Activated naive CD8-positive, alpha-beta T cell treated with anti-CD3 and anti-CD28 coated beads for 36 hours (primary cell): ENCODE data around the gene SFXN5. TPM values are rescaled to one million over a fixed set of nuclear protein-coding genes. Genes with fewer than 3 reads are reported as not detected.

ENCODE experiments used
- DNase-seq: peaks from one replicate; pipeline ENCODE4 v3.0.0; 2021
- H3K27ac Mint-ChIP-seq: one replicate; pipeline ENCODE4 v1.8.0; 2022; ENCODE audit warnings: mild to moderate bottlenecking, moderate library complexity, mixed read lengths
- H3K27me3 Mint-ChIP-seq: one replicate; pipeline ENCODE4 v1.8.0; 2022; ENCODE audit warnings: mild to moderate bottlenecking, mixed read lengths
- H3K36me3 Mint-ChIP-seq: one replicate; pipeline ENCODE4 v1.8.0; 2021; ENCODE audit warnings: mild to moderate bottlenecking, mixed read lengths
- H3K4me1 Mint-ChIP-seq: one replicate; pipeline ENCODE4 v1.8.0; 2021; ENCODE audit warnings: mixed read lengths
- H3K4me3 Mint-ChIP-seq: one replicate; pipeline ENCODE4 v1.8.0; 2022; ENCODE audit warnings: mild to moderate bottlenecking, moderate library complexity, mixed read lengths
- H3K9me3 Mint-ChIP-seq: one replicate; pipeline ENCODE4 v1.8.0; 2022; ENCODE audit warnings: mixed read lengths
- total RNA-seq, 2 experiments: library from RNA; stranded (reverse); gene quantifications; one replicate each; pipeline ENCODE4 v1.2.3, GENCODE V29; 2021

The SFXN5 gene
- total RNA-seq, 2 experiments from 2014 or later = 8.3 to 10.8 TPM

- no peak for DNase-seq
- no peak overlapping the region for H3K27ac Mint-ChIP-seq
- H3K36me3 Mint-ChIP-seq = no peaks in the 10 kb centered on the region
- H3K27me3 Mint-ChIP-seq = no peaks in the 10 kb centered on the region
- H3K4me1 Mint-ChIP-seq = peaks cover 9% of the 10 kb centered on the region
- H3K4me3 Mint-ChIP-seq = no peak overlapping the region
- H3K9me3 Mint-ChIP-seq = no peaks in the 10 kb centered on the region
Measured at GRCh38 chr2:72952110-72952823, 119.2 kb downstream of the SFXN5 start.

GRCh38 chr2:72951303-72952095 is 120.0 kb downstream of the SFXN5 start:
- H3K27me3 Mint-ChIP-seq = no peaks in the 10 kb centered on the region
- H3K9me3 Mint-ChIP-seq = no peaks in the 10 kb centered on the region
- no peak overlapping the region for H3K27ac Mint-ChIP-seq
- no peaks in the 10 kb centered on the region for H3K36me3 Mint-ChIP-seq
- peaks cover 9% of the 10 kb centered on the region for H3K4me1 Mint-ChIP-seq
- no peak overlapping the region for H3K4me3 Mint-ChIP-seq
- no peak for DNase-seq

- no peaks in the 10 kb centered on the region for H3K9me3 Mint-ChIP-seq
- DNase-seq = no peak
- peaks cover 9% of the 10 kb centered on the region for H3K4me1 Mint-ChIP-seq
- H3K36me3 Mint-ChIP-seq = no peaks in the 10 kb centered on the region
- H3K4me3 Mint-ChIP-seq = no peak overlapping the region
- H3K27ac Mint-ChIP-seq = no peak overlapping the region
- no peaks in the 10 kb centered on the region for H3K27me3 Mint-ChIP-seq
Measured at GRCh38 chr2:72950558-72951255, 120.8 kb downstream of the SFXN5 start.

- no peak overlapping the region for H3K4me3 Mint-ChIP-seq
- no peak for DNase-seq
- no peaks in the 10 kb centered on the region for H3K36me3 Mint-ChIP-seq
- no peaks in the 10 kb centered on the region for H3K9me3 Mint-ChIP-seq
- peaks cover 5% of the 10 kb centered on the region for H3K4me1 Mint-ChIP-seq
- H3K27ac Mint-ChIP-seq = no peak overlapping the region
- no peaks in the 10 kb centered on the region for H3K27me3 Mint-ChIP-seq
Measured at GRCh38 chr2:72949642-72950041, 121.9 kb downstream of the SFXN5 start.

GRCh38 chr2:72949045-72949444 is 122.5 kb downstream of the SFXN5 start:
- H3K4me3 Mint-ChIP-seq = no peak overlapping the region
- no peaks in the 10 kb centered on the region for H3K9me3 Mint-ChIP-seq
- no peaks in the 10 kb centered on the region for H3K36me3 Mint-ChIP-seq
- H3K27me3 Mint-ChIP-seq = no peaks in the 10 kb centered on the region
- peaks cover 4% of the 10 kb centered on the region for H3K4me1 Mint-ChIP-seq
- DNase-seq = no peak
- no peak overlapping the region for H3K27ac Mint-ChIP-seq

GRCh38 chr2:72947952-72948830 is 123.3 kb downstream of the SFXN5 start:
- Mint-ChIP-seq H3K9me3 (no peaks in the 10 kb centered on the region), H3K27me3 (no peaks in the 10 kb centered on the region), H3K27ac (no peak overlapping the region), H3K36me3 (no peaks in the 10 kb centered on the region), H3K4me1 (no peaks in the 10 kb centered on the region), H3K4me3 (no peak overlapping the region)
- DNase-seq = no peak

DNA sequence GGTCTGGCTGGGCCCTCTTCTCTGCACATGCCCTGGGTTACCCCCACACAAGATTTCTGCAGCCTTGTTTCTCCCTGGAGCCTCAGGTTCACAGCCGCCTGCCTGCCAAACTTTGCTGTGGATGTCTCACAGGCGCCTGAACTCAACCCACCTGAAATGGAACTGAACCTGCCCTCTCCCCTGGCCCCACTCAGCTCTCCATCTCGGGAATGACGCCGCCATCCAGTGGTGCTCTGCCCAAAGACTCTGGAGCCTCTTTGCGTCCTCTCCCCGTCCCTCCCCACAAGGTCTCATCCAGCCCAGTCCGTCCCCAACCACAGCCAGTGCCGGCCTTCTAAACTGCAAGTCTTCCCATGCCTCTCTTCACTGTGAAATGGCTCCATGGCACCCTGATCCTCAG is 125.0 kb downstream of the SFXN5 start:
- no peaks in the 10 kb centered on the region for H3K27me3 Mint-ChIP-seq

DNA sequence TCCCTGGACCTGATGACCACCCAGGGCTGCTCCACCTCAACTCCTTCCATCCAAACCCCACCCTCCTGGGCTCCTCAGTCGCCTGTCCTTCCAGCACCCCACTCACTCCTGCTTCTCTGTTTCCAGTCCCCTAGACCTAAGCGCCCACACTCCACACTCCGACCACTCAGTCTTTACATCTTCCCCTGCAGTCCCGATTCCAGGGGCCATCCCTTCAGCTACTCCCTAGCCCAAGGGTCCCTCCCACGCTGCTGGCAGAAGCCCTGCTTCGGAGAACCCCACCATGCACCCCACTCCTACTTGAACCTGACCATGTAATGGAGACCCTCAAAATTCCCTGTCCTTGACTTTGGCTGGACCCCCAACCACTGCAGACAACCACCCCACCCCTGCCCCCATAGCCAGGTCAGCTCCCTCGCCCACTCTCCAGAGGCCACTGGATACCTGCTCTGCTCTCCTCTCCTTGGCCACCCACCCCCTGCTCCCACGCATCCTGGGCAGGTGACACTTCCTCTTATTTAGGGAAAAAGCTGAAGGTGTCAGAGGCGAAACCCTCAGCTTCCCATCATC is 126.0 kb downstream of the SFXN5 start:
- no peak overlapping the region for H3K4me3 Mint-ChIP-seq
- no peak for DNase-seq
- no peak overlapping the region for H3K27ac Mint-ChIP-seq
- no peaks in the 10 kb centered on the region for H3K9me3 Mint-ChIP-seq
- no peaks in the 10 kb centered on the region for H3K27me3 Mint-ChIP-seq
- H3K4me1 Mint-ChIP-seq = no peaks in the 10 kb centered on the region
- no peaks in the 10 kb centered on the region for H3K36me3 Mint-ChIP-seq

More for the DNA sequence above, 125.0 kb downstream of the SFXN5 start:
- no peak overlapping the region for H3K4me3 Mint-ChIP-seq
- H3K27ac Mint-ChIP-seq = no peak overlapping the region
- DNase-seq = no peak
- no peaks in the 10 kb centered on the region for H3K36me3 Mint-ChIP-seq
- H3K4me1 Mint-ChIP-seq = no peaks in the 10 kb centered on the region
- H3K9me3 Mint-ChIP-seq = no peaks in the 10 kb centered on the region

GRCh38 chr2:72944804-72945449 is 126.6 kb downstream of the SFXN5 start:
- no peak overlapping the region for H3K27ac Mint-ChIP-seq

DNA sequence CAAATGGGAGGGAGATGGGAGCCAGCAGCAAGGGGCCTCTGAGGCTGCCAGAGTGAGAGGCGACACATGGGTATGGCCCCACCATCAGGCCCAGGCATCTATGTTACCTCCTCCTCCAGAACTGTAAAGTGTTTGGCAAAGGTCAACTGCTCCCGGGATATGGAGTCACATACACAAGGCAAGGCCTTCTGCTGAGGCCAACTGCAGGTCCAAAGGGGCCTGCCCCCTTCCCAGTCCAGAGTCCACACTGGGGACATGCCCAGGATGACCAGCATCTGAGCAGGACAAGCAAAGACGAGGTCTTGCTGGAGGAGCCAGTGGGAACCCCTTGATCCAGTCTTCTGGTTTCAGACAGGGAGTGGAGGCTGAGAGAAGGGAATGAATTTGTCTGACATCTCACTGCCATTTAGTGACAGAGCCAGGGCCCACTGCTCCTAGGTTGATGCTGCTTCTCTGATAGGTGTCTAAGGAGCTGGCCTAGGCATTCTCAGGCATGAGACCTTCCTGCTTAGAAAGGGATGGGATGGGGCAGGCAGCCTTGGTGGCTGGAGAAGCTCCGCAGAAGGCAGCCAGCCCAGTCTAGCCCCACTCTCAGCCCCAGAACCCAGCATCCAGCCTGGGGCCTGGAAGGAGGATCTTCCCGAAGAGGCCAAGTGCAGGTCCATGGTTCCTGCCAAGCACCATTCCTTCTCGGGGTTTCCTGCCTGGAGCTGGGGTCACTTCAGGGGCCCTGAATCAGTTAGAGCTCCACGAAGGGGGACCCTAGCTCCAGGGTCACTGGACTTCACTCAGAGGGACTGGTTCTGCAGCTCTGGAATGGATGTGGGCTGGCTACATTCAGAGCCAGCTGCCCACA is 127.7 kb downstream of the SFXN5 start:
- Mint-ChIP-seq H3K36me3 (no peaks in the 10 kb centered on the region), H3K27ac (no peak overlapping the region), H3K4me3 (no peak overlapping the region), H3K27me3 (no peaks in the 10 kb centered on the region), H3K4me1 (no peaks in the 10 kb centered on the region), H3K9me3 (no peaks in the 10 kb centered on the region)
- no peak for DNase-seq

More at GRCh38 chr2:72944804-72945449, 126.6 kb downstream of the SFXN5 start:
- no peak overlapping the region for H3K4me3 Mint-ChIP-seq
- no peaks in the 10 kb centered on the region for H3K27me3 Mint-ChIP-seq
- H3K36me3 Mint-ChIP-seq = no peaks in the 10 kb centered on the region
- no peaks in the 10 kb centered on the region for H3K9me3 Mint-ChIP-seq
- H3K4me1 Mint-ChIP-seq = no peaks in the 10 kb centered on the region
- no peak for DNase-seq

GRCh38 chr2:72942881-72943418 is 128.6 kb downstream of the SFXN5 start:
- Mint-ChIP-seq H3K4me3 (no peak overlapping the region), H3K36me3 (no peaks in the 10 kb centered on the region), H3K27ac (no peak overlapping the region), H3K4me1 (no peaks in the 10 kb centered on the region), H3K9me3 (no peaks in the 10 kb centered on the region), H3K27me3 (no peaks in the 10 kb centered on the region)
- DNase-seq = no peak

DNA sequence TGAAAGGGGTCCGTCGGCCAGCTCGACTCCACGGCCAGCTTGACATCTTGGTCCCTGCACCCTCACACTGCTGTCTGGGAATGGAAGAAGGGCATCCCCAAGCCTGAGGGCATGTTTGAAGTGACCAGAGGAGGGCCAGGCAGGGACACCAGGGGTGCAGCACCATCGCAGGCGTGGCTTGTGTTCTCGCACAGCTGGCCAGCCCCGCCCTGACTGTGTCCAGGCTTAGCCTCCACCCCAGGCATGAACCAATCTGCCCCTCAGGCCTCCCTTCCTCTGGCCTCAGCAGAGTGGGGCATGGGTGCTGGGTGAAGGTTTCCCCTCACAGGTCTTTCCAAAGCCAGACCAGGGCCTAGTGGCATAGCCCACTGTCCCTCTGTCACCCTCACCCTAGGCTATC is 129.2 kb downstream of the SFXN5 start:
- no peaks in the 10 kb centered on the region for H3K36me3 Mint-ChIP-seq
- no peak overlapping the region for H3K4me3 Mint-ChIP-seq
- no peak for DNase-seq
- no peaks in the 10 kb centered on the region for H3K27me3 Mint-ChIP-seq
- no peaks in the 10 kb centered on the region for H3K4me1 Mint-ChIP-seq
- H3K27ac Mint-ChIP-seq = no peak overlapping the region
- H3K9me3 Mint-ChIP-seq = no peaks in the 10 kb centered on the region

DNA sequence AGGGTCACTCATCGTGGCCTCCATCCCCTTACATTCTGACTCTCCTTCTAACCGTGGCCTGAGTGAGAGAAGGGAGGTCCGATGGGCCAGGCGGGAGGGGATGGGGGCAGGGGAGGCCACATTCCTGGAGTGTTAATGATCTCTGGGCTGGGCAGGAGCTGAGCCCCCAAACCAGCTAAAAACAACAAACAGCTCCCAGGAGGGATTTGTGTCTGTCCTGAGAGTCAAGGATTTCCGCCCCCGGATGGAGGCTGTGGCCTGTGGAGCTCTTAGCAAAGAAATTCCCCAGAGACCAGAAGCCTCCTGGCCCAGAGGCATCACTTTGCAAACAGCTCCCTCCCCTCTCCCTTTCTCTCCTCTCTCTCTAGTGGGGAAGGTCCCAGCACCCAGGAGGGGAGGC is 130.7 kb downstream of the SFXN5 start:
- Mint-ChIP-seq H3K4me3 (no peak overlapping the region), H3K4me1 (no peaks in the 10 kb centered on the region), H3K36me3 (no peaks in the 10 kb centered on the region), H3K27ac (no peak overlapping the region), H3K9me3 (no peaks in the 10 kb centered on the region), H3K27me3 (no peaks in the 10 kb centered on the region)
- no peak for DNase-seq
